AG10803 (cell line): ENCODE results near the gene LPAR1.
"Not testable (repeated sequence)": the region's sequence is repeated elsewhere in the genome, so short reads cannot be mapped to it uniquely, and the experiment has no call there.

ENCODE experiments used
- DNase-seq: peaks from one replicate; pipeline ENCODE4 v3.0.0; 2010; ENCODE audit warnings: low read depth
- H3K4me3 ChIP-seq: 2 replicates; pipeline ENCODE4 v1.5.1; 2011; ENCODE audit warnings: mild to moderate bottlenecking, low read length, control low read depth
- CTCF ChIP-seq: conservative IDR thresholded peaks from 2 replicates; pipeline ENCODE4 v1.5.1; 2011; ENCODE audit warnings: mild to moderate bottlenecking, low read length, control low read depth, inconsistent platforms

The LPAR1 gene

GRCh38 chr9:110872920-110873319, 165.3 kb downstream of the LPAR1 start:
- no peak for TF ChIP-seq CTCF
- no peak for DNase-seq
- H3K4me3 ChIP-seq, result no peak overlapping the region

GRCh38 chr9:110871736-110872135, 166.5 kb downstream of the LPAR1 start:
- no peak for TF ChIP-seq CTCF
- no peak for DNase-seq
- H3K4me3 ChIP-seq, result no peak overlapping the region

- H3K4me3 ChIP-seq, result no peak overlapping the region
- TF ChIP-seq CTCF, result no peak
- DNase-seq, result no peak
Observed at GRCh38 chr9:110869931-110870330, 168.3 kb downstream of the LPAR1 start.

GRCh38 chr9:110864011-110864410, 174.3 kb downstream of the LPAR1 start:
- no peak for TF ChIP-seq CTCF
- H3K4me3 ChIP-seq, result no peak overlapping the region
- no peak for DNase-seq

GRCh38 chr9:110861370-110862110, 176.7 kb downstream of the LPAR1 start:
- not testable (repeated sequence) for DNase-seq, H3K4me3 ChIP-seq

GRCh38 chr9:110856772-110857171, 181.5 kb downstream of the LPAR1 start:
- no peak for DNase-seq
- H3K4me3 ChIP-seq, result no peak overlapping the region
- no peak for TF ChIP-seq CTCF

GRCh38 chr9:110850401-110851135, 187.7 kb downstream of the LPAR1 start:
- no peak for DNase-seq
- TF ChIP-seq CTCF, result no peak
- H3K4me3 ChIP-seq, result no peak overlapping the region
